Measurements from ENCODE around the gene NOP56.

The NOP56 gene

DNA sequence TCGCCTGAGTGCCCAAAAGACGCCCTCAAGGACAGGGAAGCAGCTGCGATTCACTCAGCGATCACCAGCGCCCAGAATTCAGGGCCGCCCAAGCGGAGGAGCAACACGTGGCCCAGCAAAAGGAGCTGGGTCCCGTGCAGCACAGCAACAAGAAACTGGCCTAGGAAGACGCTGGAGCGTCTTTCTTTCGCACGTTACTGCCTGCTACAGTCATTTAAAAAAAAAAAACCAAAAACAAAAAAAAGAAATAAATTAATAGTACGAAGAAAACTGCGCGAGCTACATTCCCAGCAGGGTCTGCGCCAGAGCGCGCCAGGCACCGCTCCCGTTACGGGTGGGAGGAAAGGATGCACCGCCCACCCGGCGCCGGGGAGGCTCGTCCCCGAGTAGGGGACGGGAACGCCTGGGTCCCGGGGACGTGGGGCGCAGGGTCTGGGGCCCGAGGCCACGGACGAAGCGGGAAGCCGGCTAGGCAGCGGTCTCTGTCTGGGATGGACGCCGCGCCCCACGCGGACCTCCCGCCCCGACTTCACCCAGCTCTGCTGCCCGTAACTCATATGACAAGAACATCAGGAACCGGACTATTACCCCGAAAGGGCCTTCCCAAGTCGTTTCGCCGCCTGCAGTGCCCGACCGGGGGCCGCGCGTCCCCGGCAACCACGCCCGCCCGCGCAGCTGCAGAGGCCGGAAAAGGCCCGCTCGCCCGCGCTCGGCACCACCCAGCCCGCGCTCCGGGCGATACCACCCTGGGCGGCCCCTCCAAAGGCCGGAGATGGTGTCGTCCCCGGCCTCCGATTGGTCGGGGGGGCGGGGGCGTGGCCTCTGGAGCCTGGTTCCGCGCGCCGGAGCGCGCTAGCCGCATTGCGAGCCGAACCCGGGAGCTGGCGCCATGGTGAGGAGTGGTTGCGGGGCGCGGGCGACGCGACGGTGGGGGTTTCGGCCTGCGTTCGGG, at the start of gene NOP56:
TSS of gene NOP56 (plus strand) at position 861 of the 952 bp plus-strand sequence. CDS start at position 890, 29 bp downstream.
- peak; percentile 43 for DNase-seq (ENCODE audit: low read depth)

DNA sequence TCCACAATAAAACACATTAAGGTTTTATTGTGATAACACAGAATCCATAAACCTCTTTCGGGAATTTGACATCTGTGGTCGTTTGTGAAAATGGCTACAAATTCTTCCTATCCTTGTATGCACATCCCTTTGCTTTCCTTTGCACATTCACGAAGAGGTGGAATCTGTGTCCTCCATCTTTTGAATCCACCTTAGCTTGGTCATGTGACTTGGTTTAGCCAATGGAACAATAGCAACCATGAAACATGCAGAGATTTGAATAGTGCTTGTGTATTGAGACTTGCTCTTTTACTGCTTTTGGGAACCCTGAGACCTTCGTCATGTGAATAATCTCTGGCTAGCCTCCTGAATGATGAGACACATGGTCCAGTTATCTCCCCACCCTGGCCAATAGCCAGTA, 49.7 kb upstream of the NOP56 start:
- no peak for DNase-seq (ENCODE audit: low read depth)

DNA sequence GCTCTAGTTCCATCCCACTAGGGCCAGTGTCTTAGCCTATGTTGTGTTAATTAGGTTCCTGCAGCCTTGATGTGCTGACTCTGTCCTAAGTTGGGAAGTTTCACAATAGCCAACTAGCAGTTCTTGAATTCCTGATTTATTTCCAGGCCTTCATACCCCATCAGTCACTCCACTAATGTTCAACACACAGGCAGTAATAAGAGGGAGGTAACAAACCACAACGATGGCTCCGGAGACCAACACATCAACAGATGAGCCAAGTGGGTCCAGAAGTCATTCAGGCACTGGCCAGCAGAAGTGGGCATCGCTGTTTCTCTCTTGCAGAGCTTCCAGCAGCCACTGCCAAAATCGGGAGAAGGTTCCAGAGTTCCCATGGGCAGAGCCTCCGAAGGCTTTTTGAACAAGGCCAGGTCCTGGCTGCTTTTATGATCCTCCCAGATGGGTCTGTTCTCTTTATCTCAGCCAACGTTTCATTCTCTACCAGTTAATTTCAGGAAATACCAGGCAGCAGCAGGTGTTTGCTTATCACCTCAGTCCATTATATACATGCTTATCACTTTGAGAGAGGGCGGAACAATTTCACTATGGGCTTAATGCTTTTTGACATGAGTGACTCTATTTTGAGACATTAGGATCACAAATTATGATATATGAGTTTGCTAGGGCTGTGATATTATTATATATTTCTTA, 48.5 kb upstream of the NOP56 start:
- no peak for DNase-seq (ENCODE audit: low read depth)

DNA sequence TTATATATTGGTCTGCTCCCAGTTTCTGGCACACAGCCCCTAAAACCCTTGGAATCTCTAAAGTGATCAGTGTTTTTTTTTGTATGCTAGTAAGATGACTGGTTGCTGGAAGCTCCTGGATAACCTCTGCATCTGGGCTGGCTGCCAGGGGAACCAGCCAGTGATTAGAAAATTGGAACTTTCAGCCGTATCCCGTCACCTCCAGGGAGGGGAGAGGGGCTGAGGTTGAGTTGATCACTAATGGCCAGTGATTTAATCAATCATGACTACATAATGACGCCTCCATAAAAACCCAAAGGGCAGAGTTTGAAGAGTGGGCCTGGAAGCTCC, 48.0 kb upstream of the NOP56 start:
- DNase-seq (ENCODE audit: low read depth): no peak

- no peak for DNase-seq (ENCODE audit: low read depth)
These were observed 45.9 kb upstream of the NOP56 start for GRCh38 chr20:2606507-2607006.

DNA sequence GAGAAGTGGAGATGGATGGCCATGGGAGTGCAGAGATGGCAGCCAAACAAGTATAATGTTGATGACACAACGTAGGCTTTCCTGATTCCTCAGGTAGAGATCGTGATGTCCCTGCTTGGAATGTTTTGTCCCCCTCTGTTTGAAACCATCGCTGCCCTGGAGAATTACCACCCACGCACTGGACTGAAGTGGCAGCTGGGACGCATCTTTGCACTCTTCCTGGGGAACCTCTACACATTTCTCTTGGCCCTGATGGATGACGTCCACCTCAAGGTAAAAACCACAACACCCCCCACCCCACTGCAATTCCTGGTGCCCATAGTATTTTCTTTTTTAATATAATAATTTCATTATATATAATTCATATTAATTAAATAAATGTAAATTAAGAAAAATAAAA, 42.1 kb upstream of the NOP56 start:
- DNase-seq (ENCODE audit: low read depth): no peak

GRCh38 chr20:2610941-2611720, 41.3 kb upstream of the NOP56 start:
- DNase-seq (ENCODE audit: low read depth): no peak

GRCh38 chr20:2612073-2612472, 40.4 kb upstream of the NOP56 start:
- no peak for DNase-seq (ENCODE audit: low read depth)

DNA sequence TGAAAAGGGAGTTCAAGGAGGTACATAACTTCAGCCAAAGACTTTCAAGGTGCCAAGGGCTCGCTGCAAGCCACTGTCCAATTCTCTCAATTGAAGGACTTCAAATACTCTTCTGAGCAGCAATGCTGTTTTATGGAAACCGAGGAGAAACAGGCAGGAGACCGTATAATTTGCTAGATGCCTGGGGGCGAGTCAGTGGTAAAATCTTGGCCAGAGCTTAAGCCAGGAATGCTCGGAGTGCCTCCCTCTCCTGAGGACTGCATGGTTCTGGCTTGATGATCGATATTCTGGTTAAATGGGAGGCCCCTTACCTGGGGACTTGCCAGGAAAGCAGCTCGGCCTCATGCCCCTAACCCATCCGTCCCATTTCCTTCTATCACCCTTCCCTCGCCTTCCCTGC, 35.8 kb upstream of the NOP56 start:
- DNase-seq (ENCODE audit: low read depth): no peak

DNA sequence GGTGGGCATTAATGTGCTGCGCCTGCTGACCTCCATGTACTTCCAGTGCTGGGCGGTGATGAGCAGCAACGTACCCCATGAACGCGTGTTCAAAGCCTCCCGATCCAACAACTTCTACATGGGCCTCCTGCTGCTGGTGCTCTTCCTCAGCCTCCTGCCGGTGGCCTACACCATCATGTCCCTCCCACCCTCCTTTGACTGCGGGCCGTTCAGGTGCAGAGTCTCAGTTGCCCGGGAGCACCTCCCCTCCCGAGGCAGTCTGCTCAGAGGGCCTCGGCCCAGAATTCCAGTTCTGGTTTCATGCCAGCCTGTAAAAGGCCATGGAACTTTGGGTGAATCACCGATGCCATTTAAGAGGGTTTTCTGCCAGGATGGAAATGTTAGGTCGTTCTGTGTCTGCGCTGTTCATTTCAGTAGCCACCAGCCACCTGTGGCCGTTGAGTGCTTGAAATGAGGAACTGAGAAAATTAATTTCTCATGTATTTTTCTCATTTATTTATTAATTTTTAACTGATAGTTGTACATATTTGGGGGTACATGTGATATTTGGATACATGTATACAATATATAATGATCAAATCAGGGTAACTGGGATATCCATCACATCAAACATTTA, 35.2 kb upstream of the NOP56 start:
- no peak for DNase-seq (ENCODE audit: low read depth)

- DNase-seq (ENCODE audit: low read depth): no peak
These were observed 33.6 kb upstream of the NOP56 start for GRCh38 chr20:2618815-2619214.

DNA sequence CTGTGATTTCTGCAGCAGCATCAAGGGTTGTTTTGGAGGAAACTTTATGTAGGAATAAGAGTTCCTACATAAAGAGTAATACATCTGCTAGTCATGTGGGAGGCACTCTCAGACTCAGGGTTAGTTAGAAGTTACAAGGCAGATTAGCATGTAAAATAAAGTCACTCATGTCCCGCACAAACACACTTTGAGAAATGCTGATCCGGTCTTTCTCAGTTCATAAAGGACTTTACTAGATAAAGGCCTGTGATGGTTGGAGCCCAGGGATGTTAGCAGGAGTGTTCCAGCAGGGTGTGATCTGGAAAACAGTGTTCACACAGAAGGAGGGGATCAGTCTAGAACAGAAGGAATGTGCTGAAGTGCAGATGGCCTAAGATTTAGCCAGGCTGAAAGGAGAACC, 33.1 kb upstream of the NOP56 start:
- no peak for DNase-seq (ENCODE audit: low read depth)

DNA sequence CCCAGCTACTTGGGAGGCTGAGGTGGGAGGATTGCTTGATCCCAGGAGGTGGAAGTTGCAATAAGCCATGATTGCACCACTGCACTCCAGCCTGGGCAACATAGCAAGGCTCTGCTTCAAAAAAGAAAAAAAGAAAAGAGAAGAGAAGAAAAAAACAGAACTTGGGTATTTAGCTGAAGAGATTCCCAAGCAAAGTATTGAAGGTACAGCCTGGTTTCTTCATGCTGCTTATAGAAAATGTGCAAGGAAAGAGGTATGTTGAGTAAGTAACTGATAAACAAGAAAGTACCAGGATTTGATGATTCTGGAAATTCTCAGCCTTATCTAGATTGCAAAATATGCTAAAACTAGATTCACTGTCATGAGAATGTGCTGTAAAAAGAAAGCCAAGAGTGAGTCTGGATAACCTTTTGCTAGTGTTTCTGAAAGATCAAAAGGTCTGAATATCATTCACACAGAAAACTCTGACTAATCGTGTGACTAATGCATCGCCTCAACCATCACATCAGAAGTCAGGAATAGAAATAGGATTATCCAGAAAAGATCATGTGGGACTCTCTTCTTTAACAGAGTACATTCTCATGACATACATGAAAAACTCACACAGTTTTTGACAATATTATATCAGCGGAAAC, 32.4 kb upstream of the NOP56 start:
- no peak for DNase-seq (ENCODE audit: low read depth)

DNA sequence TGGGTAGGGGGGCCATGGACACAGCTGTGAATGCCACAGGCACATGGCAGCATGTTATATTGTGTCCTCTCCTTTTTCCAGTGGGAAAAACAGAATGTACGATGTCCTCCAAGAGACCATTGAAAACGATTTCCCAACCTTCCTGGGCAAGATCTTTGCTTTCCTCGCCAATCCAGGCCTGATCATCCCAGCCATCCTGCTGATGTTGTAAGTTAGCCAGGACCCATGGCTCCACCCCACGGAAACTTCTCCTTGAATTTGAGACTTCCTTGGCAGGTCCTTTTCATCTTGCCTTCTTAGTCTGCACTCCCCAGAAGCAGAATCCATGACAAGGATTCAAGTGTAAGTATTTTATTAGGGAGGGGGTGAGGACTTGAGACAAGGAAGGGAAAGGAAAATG, 28.2 kb upstream of the NOP56 start:
- no peak for DNase-seq (ENCODE audit: low read depth)

DNA sequence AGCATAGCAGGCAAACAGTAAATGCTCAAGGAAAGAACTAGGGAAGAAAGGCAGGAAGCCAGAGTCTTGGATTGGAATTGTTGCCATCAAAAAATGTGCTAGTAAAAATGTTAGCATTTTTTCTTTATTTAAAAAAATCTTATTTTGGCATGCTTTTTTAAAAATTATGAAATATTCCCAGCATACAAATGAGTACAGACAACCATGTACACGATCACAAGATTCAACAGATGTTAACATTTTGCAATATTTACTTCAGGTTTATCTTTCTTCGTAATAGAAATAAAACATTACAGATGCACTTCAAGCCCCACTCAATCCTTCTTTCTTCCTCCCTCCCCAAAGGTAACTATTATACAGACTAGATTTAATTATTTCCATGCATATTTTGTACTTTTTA, 27.4 kb upstream of the NOP56 start:
- DNase-seq (ENCODE audit: low read depth): no peak

DNA sequence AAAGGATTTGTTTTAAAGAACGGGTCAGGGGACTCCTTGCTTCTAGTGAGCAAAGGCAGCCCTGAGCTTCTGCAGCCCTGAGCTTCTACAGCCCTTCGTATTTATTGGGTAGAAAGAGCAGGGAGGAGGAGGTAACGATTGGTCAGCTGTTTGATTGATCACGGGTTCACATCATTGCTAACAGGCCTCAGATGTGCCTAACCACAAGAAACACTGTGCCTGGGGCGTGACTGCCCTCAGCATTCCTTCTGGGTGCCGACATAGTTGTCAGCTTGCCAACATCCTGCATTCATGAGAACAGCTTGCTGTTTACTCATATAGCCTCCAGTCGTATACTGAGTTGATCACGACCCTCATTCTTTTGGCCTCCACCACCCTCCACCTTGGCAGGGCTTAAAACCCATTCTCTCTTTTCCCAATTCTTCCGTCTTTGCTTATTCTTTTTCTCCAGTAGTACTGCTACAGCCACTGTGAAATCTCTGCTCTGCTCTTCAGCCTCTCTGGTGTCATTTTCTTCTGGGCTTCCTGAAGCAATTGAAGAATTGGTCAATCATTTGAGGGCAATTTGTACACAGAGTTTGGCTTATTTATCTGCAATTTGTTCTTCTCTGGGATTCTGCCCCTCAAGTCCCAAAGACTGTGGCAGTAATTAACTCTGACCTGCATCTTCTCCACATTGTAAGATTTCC, 25.4 kb upstream of the NOP56 start:
- peak; percentile 49 for DNase-seq (ENCODE audit: low read depth)

DNA sequence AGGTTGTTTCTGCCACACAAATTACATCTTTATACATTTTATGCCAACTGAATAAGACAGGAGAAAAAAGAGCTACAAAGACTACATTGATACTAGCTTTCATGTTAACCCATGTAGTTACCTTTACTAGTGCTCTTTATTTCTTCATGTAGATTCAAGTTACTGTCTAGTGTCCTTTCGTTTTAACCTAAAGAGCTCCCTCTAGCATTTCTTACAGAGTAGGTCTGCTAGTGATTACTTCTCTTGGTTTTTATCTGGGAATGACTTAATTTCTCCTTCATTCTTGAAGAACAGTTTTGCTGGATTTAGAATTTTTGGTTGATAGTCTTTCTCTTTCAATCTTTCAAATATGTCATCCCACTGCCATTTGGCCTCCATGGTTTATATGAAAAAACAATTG, 21.2 kb upstream of the NOP56 start:
- DNase-seq (ENCODE audit: low read depth): no peak

GRCh38 chr20:2633381-2633780, 19.1 kb upstream of the NOP56 start:
- no peak for DNase-seq (ENCODE audit: low read depth)

GRCh38 chr20:2637246-2637645, 15.2 kb upstream of the NOP56 start:
- DNase-seq (ENCODE audit: low read depth): no peak

DNA sequence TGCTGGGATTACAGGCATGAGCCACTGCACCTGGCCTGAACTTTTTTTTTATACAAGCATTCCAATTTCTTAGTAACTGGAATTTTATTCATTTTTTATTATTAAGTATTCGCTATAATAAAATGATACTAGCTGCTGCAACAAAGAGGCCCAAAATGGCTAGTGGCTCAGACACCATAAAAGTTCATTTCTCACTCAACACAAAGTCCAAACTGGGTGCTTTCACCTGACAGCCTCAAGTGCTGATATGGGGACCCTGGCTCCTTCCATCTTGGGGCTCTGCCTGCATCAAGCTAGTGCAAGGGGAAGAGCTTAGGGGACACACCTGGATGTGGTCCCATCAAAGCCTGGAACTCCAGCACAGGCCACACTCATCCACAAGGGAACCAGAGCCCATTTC, 12.2 kb upstream of the NOP56 start:
- no peak for DNase-seq (ENCODE audit: low read depth)

DNA sequence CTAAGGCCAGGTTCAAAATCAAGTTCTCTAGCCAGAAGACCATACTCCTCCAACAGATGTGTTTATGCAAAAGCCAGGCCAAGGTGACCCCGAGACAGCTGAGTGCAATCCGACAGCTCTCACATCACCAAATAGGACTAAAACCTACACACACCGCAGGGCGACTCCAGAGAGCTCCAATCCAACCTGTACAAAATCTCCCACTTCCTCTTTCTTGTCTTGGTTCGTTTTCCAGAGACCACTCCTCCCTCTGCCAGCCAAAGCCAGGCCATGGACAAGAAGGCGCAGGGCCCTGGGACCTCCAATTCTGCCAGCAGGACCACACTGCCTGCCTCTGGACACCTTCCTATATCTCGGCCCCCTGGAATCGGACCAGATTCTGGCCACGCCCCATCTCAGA, 11.5 kb upstream of the NOP56 start:
- DNase-seq (ENCODE audit: low read depth): no peak
